Nephron (organoid): ENCODE measurements around the gene NAV3.

ENCODE experiments used
- H3K27ac Mint-ChIP-seq, 3 experiments: 2 replicates each; pipeline ENCODE4 v1.8.0; 2020; ENCODE audit warnings: mixed read lengths in 3 of 3, mild to moderate bottlenecking in 2 of 3, moderate library complexity in 1 of 3
- H3K27me3 Mint-ChIP-seq: 2 replicates; pipeline ENCODE4 v1.8.0; 2021; ENCODE audit warnings: low read depth, mild to moderate bottlenecking, moderate library complexity, mixed read lengths
- H3K36me3 Mint-ChIP-seq: 2 replicates; pipeline ENCODE4 v1.8.0; 2020; ENCODE audit warnings: low read depth, mixed read lengths
- H3K4me1 Mint-ChIP-seq: 2 replicates; pipeline ENCODE4 v1.8.0; 2020; ENCODE audit warnings: mixed read lengths
- H3K4me3 Mint-ChIP-seq, 3 experiments: 2 replicates each; pipeline ENCODE4 v1.8.0; 2020; ENCODE audit warnings: mild to moderate bottlenecking in 3 of 3, mixed read lengths in 3 of 3, moderate library complexity in 2 of 3
- H3K9me3 Mint-ChIP-seq: 2 replicates; pipeline ENCODE4 v1.8.0; 2020; ENCODE audit warnings: mixed read lengths
- CTCF ChIP-seq, 3 experiments: fragments of 200-600 bp; sonication (generic); IDR thresholded peaks; one replicate each; pipeline ENCODE4 v1.5.0; 2021; ENCODE audit warnings: antibody characterized with exemption in 3 of 3; ENCODE audit not compliant: unreplicated experiment in 3 of 3

The NAV3 gene

GRCh38 chr12:77830583-77831351, at the start of gene NAV3:
Gene NAV3 (plus strand): TSS chr12:77830894. CDS start chr12:77831462, 568 bp downstream.
- H3K4me3 Mint-ChIP-seq, result peak within 1 kb of the TSS; percentile 89 to 97 (median 93)
- no peaks in the 10 kb centered on the region for H3K36me3 Mint-ChIP-seq
- H3K4me1 Mint-ChIP-seq, result peaks cover 55% of the 10 kb centered on the region
- H3K27ac Mint-ChIP-seq, result peak within 1 kb of the TSS; percentile 98
- H3K27me3 Mint-ChIP-seq, result peaks cover 4% of the 10 kb centered on the region
- H3K9me3 Mint-ChIP-seq, result no peaks in the 10 kb centered on the region
- no peak for TF ChIP-seq CTCF (IDR thresholded peaks at IDR 0.05; ENCODE audit: unreplicated experiment in 3 of 3)

- no peaks in the 10 kb centered on the region for H3K36me3 Mint-ChIP-seq
- no peak for TF ChIP-seq CTCF (IDR thresholded peaks at IDR 0.05; ENCODE audit: unreplicated experiment in 3 of 3)
- no peaks in the 10 kb centered on the region for H3K9me3 Mint-ChIP-seq
- H3K4me3 Mint-ChIP-seq, result no peak overlapping the region
- H3K27me3 Mint-ChIP-seq, result no peaks in the 10 kb centered on the region
- peaks cover 15% of the 10 kb centered on the region for H3K4me1 Mint-ChIP-seq
- no peak overlapping the region for H3K27ac Mint-ChIP-seq
Observed at GRCh38 chr12:77782034-77782433, 48.7 kb upstream of the NAV3 start.

GRCh38 chr12:77782766-77783165, 47.9 kb upstream of the NAV3 start:
- no peak overlapping the region for H3K27ac Mint-ChIP-seq
- no peak for TF ChIP-seq CTCF (IDR thresholded peaks at IDR 0.05; ENCODE audit: unreplicated experiment in 3 of 3)
- no peak overlapping the region for H3K4me3 Mint-ChIP-seq
- H3K4me1 Mint-ChIP-seq, result peaks cover 15% of the 10 kb centered on the region
- no peaks in the 10 kb centered on the region for H3K27me3 Mint-ChIP-seq
- no peaks in the 10 kb centered on the region for H3K9me3 Mint-ChIP-seq
- H3K36me3 Mint-ChIP-seq, result no peaks in the 10 kb centered on the region

- H3K4me3 Mint-ChIP-seq, result no peak overlapping the region
- no peaks in the 10 kb centered on the region for H3K27me3 Mint-ChIP-seq
- no peaks in the 10 kb centered on the region for H3K36me3 Mint-ChIP-seq
- peaks cover 23% of the 10 kb centered on the region for H3K4me1 Mint-ChIP-seq
- H3K27ac Mint-ChIP-seq, result peak overlapping the region in 1 of 3 experiments; percentile 2
- no peak for TF ChIP-seq CTCF (IDR thresholded peaks at IDR 0.05; ENCODE audit: unreplicated experiment in 3 of 3)
- H3K9me3 Mint-ChIP-seq, result no peaks in the 10 kb centered on the region
Observed at GRCh38 chr12:77785211-77785610, 45.5 kb upstream of the NAV3 start.

GRCh38 chr12:77786675-77787074, 44.0 kb upstream of the NAV3 start:
- H3K4me3 Mint-ChIP-seq, result no peak overlapping the region
- no peak overlapping the region for H3K27ac Mint-ChIP-seq
- H3K4me1 Mint-ChIP-seq, result peaks cover 27% of the 10 kb centered on the region
- no peaks in the 10 kb centered on the region for H3K27me3 Mint-ChIP-seq
- H3K36me3 Mint-ChIP-seq, result no peaks in the 10 kb centered on the region
- H3K9me3 Mint-ChIP-seq, result no peaks in the 10 kb centered on the region
- no peak for TF ChIP-seq CTCF (IDR thresholded peaks at IDR 0.05; ENCODE audit: unreplicated experiment in 3 of 3)
